HG02885 (cell line): ENCODE data around the gene MBLAC1.
"Not testable (repeated sequence)": the region's sequence is repeated elsewhere in the genome, so short reads cannot be mapped to it uniquely, and the experiment has no call there.

Source experiments
- ATAC-seq: cut with Tn5 transposase; IDR thresholded peaks from one replicate; pipeline ENCODE4 v1.9.1; 2021; ENCODE audit warnings: mild to moderate bottlenecking; ENCODE audit not compliant: unreplicated experiment, poor library complexity

MBLAC1 gene

GRCh38 chr7:100119970-100120732 is 6.6 kb upstream of the MBLAC1 start:
- ATAC-seq = peak; percentile 27

DNA sequence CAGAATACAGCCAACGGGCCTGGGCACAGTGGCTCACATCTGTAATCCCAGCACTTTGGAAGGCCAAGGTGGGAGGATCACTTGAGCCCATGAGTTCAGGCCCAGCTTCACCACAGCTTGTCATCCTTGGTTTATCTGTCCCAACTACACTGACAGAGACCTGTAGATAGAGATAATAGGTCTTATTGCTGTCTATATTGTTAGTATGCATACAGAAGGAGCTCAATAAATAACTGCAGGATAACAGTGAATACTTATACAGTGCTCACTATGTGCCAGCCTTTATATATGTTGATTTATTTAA is 6.1 kb upstream of the MBLAC1 start:
- no peak for ATAC-seq

DNA sequence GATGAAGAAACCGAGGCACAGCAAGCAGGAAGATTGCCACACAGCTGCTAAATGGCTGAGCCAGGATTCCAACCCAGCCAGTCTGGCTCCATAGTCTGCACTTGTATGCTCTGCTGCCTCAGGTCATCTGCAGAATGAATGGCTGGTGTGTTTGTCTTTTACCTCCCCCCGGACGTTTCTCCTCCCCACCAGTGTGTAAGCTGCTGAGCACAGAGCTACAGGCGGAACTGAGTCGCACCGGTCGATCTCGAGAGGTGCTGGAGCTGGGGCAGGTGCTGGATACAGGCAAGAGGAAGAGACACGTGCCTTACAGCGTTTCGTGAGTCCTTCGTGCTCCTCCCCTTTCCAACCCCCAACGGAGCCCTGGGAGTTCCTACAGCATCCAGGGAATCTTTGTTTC is 4.7 kb upstream of the MBLAC1 start:
- no peak for ATAC-seq

- ATAC-seq = no peak
These were observed 4.2 kb upstream of the MBLAC1 start for GRCh38 chr7:100122568-100122967.

DNA sequence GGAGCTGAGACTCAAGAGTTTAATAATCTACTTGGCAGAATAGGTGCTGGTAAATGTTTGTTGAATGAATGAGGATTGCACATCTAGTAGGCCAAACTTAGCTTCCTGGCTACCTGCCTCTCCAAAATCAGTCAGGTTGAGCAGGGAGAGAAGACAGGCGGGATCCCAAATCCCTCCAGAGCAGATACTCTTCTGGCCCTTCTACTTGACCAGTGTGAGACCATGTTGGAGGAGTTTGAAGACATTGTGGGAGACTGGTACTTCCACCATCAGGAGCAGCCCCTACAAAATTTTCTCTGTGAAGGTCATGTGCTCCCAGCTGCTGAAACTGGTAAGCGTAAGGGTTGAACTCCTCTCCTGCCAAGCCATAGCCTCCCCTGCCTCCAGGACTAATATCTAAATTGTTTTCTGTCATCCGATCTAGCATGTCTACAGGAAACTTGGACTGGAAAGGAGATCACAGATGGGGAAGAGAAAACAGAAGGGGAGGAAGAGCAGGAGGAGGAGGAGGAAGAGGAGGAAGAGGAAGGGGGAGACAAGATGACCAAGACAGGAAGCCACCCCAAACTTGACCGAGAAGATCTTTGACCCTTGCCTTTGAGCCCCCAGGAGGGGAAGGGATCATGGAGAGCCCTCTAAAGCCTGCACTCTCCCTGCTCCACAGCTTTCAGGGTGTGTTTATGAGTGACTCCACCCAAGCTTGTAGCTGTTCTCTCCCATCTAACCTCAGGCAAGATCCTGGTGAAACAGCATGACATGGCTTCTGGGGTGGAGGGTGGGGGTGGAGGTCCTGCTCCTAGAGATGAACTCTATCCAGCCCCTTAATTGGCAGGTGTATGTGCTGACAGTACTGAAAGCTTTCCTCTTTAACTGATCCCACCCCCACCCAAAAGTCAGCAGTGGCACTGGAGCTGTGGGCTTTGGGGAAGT is 2.2 kb upstream of the MBLAC1 start:
- no peak for ATAC-seq

GRCh38 chr7:100126239-100126930 is 382 bp upstream of the MBLAC1 start:
- no peak for ATAC-seq

DNA sequence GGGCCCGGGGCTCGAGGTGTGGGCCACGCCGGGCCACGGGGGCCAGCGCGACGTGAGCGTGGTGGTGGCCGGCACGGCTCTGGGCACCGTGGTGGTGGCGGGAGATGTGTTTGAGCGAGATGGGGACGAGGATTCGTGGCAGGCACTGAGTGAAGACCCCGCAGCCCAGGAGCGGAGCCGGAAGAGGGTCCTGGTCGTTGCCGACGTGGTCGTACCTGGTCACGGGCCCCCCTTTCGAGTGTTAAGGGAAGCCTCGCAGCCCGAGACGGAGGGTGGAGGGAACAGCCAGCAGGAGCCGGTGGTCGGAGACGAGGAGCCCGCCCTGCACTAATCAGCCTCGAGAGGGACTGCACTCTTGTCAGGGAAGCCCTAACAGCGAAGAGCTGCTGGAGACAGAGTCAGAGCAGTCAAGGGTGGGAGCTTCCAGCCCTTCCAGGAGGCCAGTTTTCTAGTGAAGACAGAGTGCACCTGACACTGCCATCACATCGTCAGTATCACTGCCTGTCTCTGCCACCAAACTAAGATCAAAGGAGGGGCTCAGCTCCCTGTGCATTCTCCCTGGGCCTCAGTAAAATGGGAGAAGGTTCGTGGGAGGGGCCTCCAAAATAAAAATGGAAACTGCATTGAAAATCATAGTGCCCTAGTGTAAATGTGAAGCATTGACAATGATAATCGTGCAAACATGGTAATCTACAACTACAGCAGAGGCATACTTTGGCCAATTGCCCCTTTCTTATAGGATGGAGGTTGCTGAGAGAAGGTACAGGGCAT is 1.3 kb downstream of the MBLAC1 start:
- no peak for ATAC-seq

- ATAC-seq = no peak
These were observed 1.8 kb downstream of the MBLAC1 start for GRCh38 chr7:100128637-100128963.

DNA sequence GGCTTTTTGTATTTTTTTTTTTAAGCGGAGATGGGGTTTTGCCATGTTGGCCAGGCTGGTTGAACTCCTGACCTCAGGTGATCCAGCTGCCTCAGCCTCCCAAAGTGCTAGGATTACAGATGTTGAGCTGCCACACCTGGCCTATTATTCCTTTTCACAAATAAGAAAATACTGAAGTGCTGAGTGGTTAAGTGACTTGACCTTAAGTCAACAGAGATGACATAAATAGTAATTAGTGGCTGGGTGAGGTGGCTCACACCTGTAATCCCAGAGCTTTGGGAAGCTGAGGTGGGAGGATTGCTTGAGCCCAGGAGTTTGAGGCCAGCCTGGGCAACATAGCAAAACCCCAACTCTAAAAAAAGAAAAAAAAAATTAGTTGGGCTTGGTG is 3.4 kb downstream of the MBLAC1 start:
- not testable (repeated sequence) for ATAC-seq

DNA sequence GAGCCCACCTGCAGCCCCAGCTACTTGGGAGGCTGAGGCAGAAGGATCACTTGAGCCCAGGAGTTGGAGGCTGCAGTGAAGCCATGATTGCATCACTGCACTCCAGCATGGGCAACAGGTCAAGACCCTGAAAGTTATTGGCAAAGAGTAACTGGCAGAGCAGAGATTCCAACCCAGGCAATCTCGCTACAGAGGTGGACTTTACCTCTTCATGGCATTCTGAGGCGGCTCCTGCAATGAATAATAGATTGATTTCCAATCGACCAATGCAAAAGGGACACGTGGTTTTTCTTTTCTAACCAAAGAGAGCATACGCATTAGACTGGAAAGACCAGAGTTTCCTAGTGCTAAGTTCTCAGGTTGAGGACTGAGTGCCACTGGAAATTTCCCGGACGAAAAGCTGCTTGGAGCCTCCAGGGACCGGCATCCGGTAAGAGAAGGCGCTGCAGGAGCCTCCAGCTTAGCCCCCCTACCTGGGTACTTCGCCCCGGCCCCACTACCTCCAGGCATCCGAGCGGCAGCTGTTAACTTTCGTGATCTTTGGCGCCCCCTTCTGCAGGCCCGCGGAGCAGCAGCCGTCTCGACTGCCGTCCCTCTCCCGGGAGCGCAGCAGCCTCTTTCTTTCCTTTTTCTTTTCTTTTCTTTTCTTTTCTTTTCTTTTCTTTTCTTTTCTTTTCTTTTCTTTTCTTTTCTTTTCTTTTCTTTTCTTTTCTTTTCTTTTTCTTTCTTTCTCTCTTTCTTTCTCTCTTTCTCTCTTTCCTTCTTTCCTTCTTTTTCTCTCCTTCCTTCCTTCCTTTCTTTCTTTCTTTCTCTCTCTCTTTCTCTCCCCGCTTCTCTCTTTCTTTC is 4.1 kb downstream of the MBLAC1 start:
- ATAC-seq = no peak

GRCh38 chr7:100132126-100132525 is 5.4 kb downstream of the MBLAC1 start:
- no peak for ATAC-seq

- ATAC-seq = peak; percentile 77
These were observed 6.0 kb downstream of the MBLAC1 start for GRCh38 chr7:100132697-100133151.

- no peak for ATAC-seq
These were observed 11.3 kb downstream of the MBLAC1 start for GRCh38 chr7:100137851-100138760.

DNA sequence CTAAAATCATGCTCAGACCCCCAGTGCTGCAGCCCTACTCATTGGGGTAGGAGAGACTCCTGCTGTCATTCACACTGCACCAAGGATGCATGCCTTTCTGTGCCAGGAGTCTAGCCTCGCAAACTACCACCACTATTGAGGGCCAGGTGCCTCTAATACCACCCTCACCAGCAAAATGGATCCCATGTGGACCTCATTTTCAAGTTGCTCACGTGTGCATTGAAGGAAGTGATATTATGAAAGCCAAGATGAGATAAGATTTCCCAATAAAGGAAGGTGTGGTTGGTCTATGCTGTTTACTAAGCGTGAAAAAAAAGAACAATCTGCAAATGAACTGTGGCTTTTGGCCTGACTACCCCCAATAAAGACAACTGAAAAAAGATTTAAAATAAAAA is 14.8 kb downstream of the MBLAC1 start:
- no peak for ATAC-seq

DNA sequence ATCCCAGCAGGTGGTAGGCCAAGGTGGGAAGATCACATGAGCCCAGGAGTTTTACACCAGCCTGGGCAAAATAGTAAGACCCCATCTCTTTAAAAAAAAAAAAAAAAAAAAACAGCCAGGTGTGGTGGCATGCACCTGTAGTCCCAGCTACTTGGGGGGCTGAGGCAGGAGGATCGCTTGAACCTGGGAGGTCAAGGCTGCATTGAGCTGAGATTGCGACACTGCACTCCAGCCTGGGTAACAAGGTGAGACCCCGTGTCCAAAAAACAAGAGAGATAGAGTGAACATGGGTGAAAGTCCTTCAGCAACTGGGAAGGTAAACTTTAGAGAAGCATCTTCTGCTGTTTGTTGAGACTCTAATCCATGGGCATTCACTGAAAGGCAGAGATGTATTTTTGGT is 15.7 kb downstream of the MBLAC1 start:
- no peak for ATAC-seq

GRCh38 chr7:100146350-100146749 is 19.6 kb downstream of the MBLAC1 start:
- ATAC-seq = not testable (repeated sequence)

DNA sequence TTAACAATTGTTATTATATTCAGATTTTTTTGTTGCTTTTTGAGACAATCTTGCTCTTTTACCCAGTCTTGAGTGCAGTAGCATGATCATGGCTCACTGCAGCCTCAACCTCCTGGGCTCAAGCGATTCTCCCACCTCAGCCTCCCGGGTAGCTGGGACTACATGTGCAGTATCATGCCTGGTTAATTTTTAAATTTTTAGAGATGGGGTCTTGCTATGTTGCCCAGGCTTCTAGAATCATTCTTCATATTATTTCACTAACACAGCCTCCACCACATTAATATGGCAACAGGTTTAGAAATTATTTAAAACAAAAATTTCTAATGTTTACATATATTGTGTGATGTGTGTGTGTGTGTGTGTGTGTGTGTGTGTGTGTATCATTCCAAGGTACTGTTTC is 20.5 kb downstream of the MBLAC1 start:
- no peak for ATAC-seq

GRCh38 chr7:100148225-100148558 is 21.4 kb downstream of the MBLAC1 start:
- no peak for ATAC-seq
